Immature natural killer cell (primary cell): ENCODE results near the gene GPX8. TPM values are rescaled to one million over a fixed set of nuclear protein-coding genes. Genes with fewer than 3 reads are reported as not detected.

Experiments used
- DNase-seq, 3 donors: peaks; one replicate each; pipeline ENCODE4 v3.0.0; 2022; ENCODE audit warnings: mixed read lengths in 1 of 3
- H3K27ac Mint-ChIP-seq, 6 donors: one replicate each; pipeline ENCODE4 v1.8.0; 2020; ENCODE audit warnings: mixed read lengths in 6 of 6, mild to moderate bottlenecking in 5 of 6, inconsistent platforms in 4 of 6, moderate library complexity in 3 of 6
- H3K27me3 Mint-ChIP-seq, 3 donors: one replicate each; pipeline ENCODE4 v1.8.0; 2020 to 2021; ENCODE audit warnings: low read depth in 3 of 3, mild to moderate bottlenecking in 3 of 3, mixed read lengths in 3 of 3, moderate library complexity in 3 of 3, inconsistent platforms in 1 of 3
- H3K36me3 Mint-ChIP-seq, 3 donors: one replicate each; pipeline ENCODE4 v1.8.0; 2020; ENCODE audit warnings: mixed read lengths in 3 of 3, inconsistent platforms in 2 of 3, mild to moderate bottlenecking in 2 of 3
- H3K4me1 Mint-ChIP-seq, 2 donors: one replicate each; pipeline ENCODE4 v1.8.0; 2020; ENCODE audit warnings: inconsistent platforms in 2 of 2, mild to moderate bottlenecking in 2 of 2, mixed read lengths in 2 of 2, moderate library complexity in 1 of 2
- H3K4me3 Mint-ChIP-seq, 5 donors: one replicate each; pipeline ENCODE4 v1.8.0; 2020; ENCODE audit warnings: mild to moderate bottlenecking in 5 of 5, mixed read lengths in 5 of 5, inconsistent platforms in 3 of 5, moderate library complexity in 3 of 5
- H3K9me3 Mint-ChIP-seq, 6 donors: one replicate each; pipeline ENCODE4 v1.8.0; 2020; ENCODE audit warnings: mild to moderate bottlenecking in 6 of 6, mixed read lengths in 6 of 6, inconsistent platforms in 4 of 6, moderate library complexity in 3 of 6
- polyA plus RNA-seq, 3 donors: library from polyadenylated mRNA; unstranded; fragments of 300-500 nt; fragmentation: Illumina TruSeq; gene quantifications; one replicate each; pipeline ENCODE4 v1.2.3, GENCODE V29; 2021

The GPX8 gene
- polyA plus RNA-seq, 3 donors from 2014 or later = not detected

DNA sequence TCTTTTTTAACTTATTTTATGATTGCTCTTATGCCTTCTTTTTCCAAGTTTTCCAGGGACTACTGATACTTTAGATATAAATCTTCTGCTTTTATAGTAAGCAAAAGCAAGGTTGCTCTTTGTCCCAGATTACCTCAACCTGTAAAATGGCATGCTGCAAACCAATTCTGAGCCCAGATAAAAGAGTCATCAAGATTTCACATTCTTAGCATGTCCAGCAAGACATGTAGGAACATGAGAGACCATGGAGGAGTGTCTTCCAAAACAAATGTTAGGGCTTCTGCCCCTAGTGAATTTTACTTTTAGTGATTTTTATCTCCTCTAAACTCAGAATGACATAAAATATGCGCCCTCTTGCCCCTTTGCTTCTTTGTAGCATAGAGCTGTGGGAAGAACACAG is 20.0 kb downstream of the GPX8 start:
- H3K27me3 Mint-ChIP-seq = peaks cover 18 to 34% (median 18%) of the 10 kb centered on the region in 3 donors
- DNase-seq = no peak
- no peak overlapping the region for H3K4me3 Mint-ChIP-seq
- no peaks in the 10 kb centered on the region for H3K36me3 Mint-ChIP-seq
- peaks cover 0 to 5% (median under 1%) of the 10 kb centered on the region in 6 donors for H3K9me3 Mint-ChIP-seq
- H3K4me1 Mint-ChIP-seq = peaks cover 11 to 21% of the 10 kb centered on the region in 2 donors
- no peak overlapping the region for H3K27ac Mint-ChIP-seq

DNA sequence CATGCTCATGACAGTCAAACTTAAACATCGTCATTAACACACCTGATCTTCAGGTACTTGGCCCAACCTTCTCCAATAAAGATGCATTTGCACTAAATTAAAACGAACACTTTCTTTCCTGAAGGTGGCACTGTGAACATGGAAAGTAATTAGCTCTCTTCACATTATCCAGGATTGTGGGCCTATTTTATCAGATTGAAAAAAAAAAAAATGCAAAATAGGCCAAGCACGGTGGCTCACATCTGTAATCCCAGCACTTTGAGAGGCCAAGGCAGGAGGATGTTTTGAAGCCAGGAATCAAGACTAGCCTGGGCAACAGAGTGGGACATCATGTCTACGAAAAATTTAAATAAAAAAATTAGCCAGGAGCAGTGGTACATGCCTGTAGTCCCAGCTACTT is 27.4 kb downstream of the GPX8 start:
- DNase-seq = no peak
- H3K36me3 Mint-ChIP-seq = no peaks in the 10 kb centered on the region
- peaks cover 6 to 15% (median 12%) of the 10 kb centered on the region in 3 donors for H3K27me3 Mint-ChIP-seq
- H3K9me3 Mint-ChIP-seq = peaks cover 0 to 5% (median 0%) of the 10 kb centered on the region in 6 donors
- H3K4me1 Mint-ChIP-seq = no peaks in the 10 kb centered on the region
- no peak overlapping the region for H3K27ac Mint-ChIP-seq
- no peak overlapping the region for H3K4me3 Mint-ChIP-seq

DNA sequence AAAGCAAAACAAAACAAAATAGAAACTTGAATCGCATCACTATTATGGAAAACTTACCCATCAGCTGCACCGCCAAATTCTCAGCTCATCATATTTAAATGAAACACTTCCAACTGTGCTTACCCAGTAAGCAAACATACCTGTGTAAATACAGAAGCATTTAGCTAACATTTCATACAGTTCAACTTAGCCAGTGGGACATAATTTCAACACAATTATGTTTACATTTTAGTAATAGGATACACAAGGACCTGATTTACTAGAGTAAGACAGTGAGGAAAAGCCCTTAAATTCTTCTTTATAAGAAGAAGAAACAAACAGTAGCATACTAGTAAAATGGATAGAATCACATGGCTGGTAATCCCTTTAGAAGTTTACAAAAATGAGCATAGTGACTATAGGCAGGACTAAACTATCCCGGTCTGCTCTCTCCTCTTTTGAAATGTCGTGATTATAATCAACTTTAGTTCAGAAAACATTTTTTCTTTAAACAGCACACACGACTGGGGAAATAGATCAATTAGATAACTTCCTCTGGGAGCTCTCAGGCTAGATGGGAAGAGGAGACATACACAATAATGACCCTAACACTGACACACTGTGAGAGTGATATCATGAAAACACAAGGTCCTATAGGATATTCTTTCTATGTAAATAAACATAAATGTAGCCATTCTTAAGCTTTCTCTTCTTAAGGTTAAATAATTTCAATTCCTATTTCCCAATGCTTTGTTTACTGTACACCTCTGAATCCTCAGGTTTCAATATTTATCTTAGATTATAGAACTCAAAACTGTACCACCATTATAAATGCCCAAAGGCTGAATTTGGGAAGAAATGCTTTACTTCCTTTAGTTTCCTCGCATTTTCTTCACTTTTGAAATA is 28.9 kb downstream of the GPX8 start:
- no peak overlapping the region for H3K4me3 Mint-ChIP-seq
- H3K9me3 Mint-ChIP-seq = no peaks in the 10 kb centered on the region
- H3K27me3 Mint-ChIP-seq = peaks cover 8 to 21% (median 17%) of the 10 kb centered on the region in 3 donors
- H3K36me3 Mint-ChIP-seq = no peaks in the 10 kb centered on the region
- H3K4me1 Mint-ChIP-seq = no peaks in the 10 kb centered on the region
- no peak overlapping the region for H3K27ac Mint-ChIP-seq
- no peak for DNase-seq

DNA sequence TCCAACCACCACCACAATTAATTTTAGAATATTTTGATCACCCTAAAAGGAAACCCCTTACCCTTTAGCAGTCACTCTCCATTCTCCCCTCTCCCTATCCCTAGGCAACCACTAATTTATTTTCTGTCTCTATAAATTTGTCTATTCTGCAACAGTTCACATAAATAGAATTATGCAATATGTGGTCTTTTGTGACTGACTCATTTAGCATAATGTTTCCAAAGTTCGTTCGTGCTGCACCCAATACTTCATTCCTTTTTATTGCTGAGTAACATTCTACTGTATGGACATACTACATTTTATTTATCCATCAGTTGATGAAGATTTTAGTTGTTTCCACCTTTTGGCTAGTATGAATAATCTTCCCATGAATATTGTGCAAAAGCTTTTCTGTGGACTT is 31.2 kb downstream of the GPX8 start:
- Mint-ChIP-seq H3K9me3 (no peaks in the 10 kb centered on the region), H3K4me3 (no peak overlapping the region), H3K27ac (no peak overlapping the region), H3K36me3 (no peaks in the 10 kb centered on the region), H3K4me1 (no peaks in the 10 kb centered on the region), H3K27me3 (peaks cover 9 to 20% (median 17%) of the 10 kb centered on the region in 3 donors)
- DNase-seq = no peak

DNA sequence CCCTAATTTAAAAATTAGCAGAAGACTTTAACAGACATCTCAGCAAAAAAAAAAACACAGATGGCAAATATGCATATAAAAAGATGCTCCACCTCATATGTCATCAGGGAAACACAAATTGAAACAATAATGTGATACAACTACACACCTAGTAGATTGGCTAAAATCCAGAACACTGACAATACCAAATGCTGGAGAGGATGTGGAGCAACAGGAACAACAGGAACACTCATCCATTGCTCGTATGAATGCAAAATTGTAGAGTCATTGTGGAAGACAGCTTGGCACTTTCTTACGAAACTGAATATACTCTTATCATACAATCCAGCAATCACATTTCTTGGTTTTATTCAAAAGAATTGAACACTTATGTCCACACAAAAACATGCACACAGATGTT is 45.0 kb downstream of the GPX8 start:
- no peak overlapping the region for H3K4me3 Mint-ChIP-seq
- H3K27ac Mint-ChIP-seq = no peak overlapping the region
- H3K27me3 Mint-ChIP-seq = peaks cover 4 to 20% (median 4%) of the 10 kb centered on the region in 3 donors
- no peak for DNase-seq
- no peaks in the 10 kb centered on the region for H3K36me3 Mint-ChIP-seq
- no peaks in the 10 kb centered on the region for H3K9me3 Mint-ChIP-seq
- H3K4me1 Mint-ChIP-seq = no peaks in the 10 kb centered on the region

DNA sequence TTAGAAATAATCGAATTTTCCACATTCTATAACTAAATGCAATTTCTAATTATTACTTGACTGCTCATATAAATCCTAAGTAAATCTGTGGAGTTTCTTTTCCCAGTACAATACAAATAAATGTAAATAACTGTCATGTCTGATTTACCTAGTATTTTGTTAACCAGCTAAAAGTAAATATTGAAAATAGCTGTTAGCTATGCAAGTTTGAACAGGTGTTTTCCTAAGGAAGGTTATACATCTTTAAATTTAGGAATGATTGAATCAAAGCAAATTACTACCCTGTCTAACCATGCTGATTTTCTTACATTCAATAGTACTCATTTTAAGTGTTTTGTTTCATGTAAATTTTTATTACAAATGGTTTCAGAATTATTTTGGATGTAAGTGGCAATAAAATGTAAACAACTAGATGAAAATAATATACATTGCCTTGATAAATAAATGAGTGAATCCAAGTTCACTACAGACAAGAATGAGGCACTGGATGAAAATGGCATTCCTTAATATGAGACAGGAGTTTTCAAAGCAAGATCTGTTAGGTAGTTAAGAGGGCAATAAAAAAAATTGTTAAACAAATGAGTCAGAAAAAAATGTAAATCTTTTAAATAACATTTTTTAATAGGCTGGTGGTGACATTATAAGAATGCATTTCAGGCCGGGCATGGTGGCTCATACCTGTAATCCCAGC is 51.4 kb downstream of the GPX8 start:
- H3K27ac Mint-ChIP-seq = no peak overlapping the region
- H3K9me3 Mint-ChIP-seq = no peaks in the 10 kb centered on the region
- H3K4me3 Mint-ChIP-seq = no peak overlapping the region
- peaks cover 5 to 7% (median 7%) of the 10 kb centered on the region in 3 donors for H3K27me3 Mint-ChIP-seq
- no peaks in the 10 kb centered on the region for H3K4me1 Mint-ChIP-seq
- H3K36me3 Mint-ChIP-seq = no peaks in the 10 kb centered on the region
- DNase-seq = no peak

Other genes with a start within 250 kb of the GPX8 start
- under 1 TPM in 2 of 3 donors, not detected in 1; 0.74 to 0.96 TPM for gene ESM1, start 174.6 kb upstream of the GPX8 start, polyA plus RNA-seq
- 100 to 1,000 TPM; 175 to 260 (median 257) TPM for gene GZMK, start 135.9 kb upstream of the GPX8 start, polyA plus RNA-seq
- 1,000 to 10,000 TPM; 2,482 to 3,629 (median 2,746) TPM for gene GZMA, start 57.5 kb upstream of the GPX8 start, polyA plus RNA-seq
- not detected for gene CDC20B, start 13.0 kb downstream of the GPX8 start, polyA plus RNA-seq
- gene MCIDAS, start 67.1 kb downstream of the GPX8 start, polyA plus RNA-seq = not detected
- not detected for gene CCNO, start 73.4 kb downstream of the GPX8 start, polyA plus RNA-seq
- gene DHX29, start 147.5 kb downstream of the GPX8 start, polyA plus RNA-seq = 10 to 100 TPM; 10.6 to 17.9 (median 14.5) TPM
- gene MTREX, start 147.8 kb downstream of the GPX8 start, polyA plus RNA-seq = 10 to 100 TPM; 21.8 to 29.3 (median 24.4) TPM